PC-3 (cell line): ENCODE data around the gene EFCAB12. TPM values are rescaled to one million over a fixed set of nuclear protein-coding genes. Genes with fewer than 3 reads are reported as not detected.

Source experiments
- ATAC-seq: fragments of 200-7000 bp; cut with Tn5 transposase; 2 replicates; pipeline ENCODE4 v1.9.1; 2020; ENCODE audit warnings: mild to moderate bottlenecking, moderate library complexity
- BruUV-seq: library from RNA; stranded (reverse); fragments of 400-500 nt; replicated peaks from 2 replicates; lab custom pipeline; 2021; lab: Mats Ljungman, UMichigan
- CTCF ChIA-PET: fragments of 300-600 bp; sonication (Branson Sonifier 250); formaldehyde crosslinking; loops from one replicate; lab custom pipeline; 2022; ENCODE audit warnings: antibody characterized with exemption; lab: Charles Lee
- POLR2A ChIA-PET: fragments of 300-600 bp; sonication (Branson Sonifier 250); formaldehyde crosslinking; loops from one replicate; lab custom pipeline; 2022; ENCODE audit warnings: antibody characterized with exemption; ENCODE audit not compliant: unreplicated experiment; lab: Charles Lee
- DNase-seq: peaks from one replicate; pipeline ENCODE4 v3.0.0-alpha.2; 2015
- H2AFZ ChIP-seq: fragments of 300-600 bp; sonication (generic); 2 replicates; pipeline ENCODE4 v1.6.0; 2016; ENCODE audit warnings: antibody characterized with exemption, low read length
- H3F3A ChIP-seq: fragments of 300-600 bp; sonication (generic); one replicate; pipeline ENCODE4 v1.6.0; 2017; ENCODE audit warnings: antibody characterized with exemption, low read length, control low read depth, mild to moderate bottlenecking; ENCODE audit not compliant: unreplicated experiment
- H3K27ac ChIP-seq: fragments of 300-600 bp; sonication (generic); 2 replicates; pipeline ENCODE4 v1.5.1; 2016; ENCODE audit warnings: mild to moderate bottlenecking, low read length
- H3K27me3 ChIP-seq: fragments of 300-600 bp; sonication (generic); 2 replicates; pipeline ENCODE4 v1.6.1; 2016; ENCODE audit warnings: low read length, mixed read lengths
- H3K36me3 ChIP-seq: fragments of 300-600 bp; sonication (generic); 2 replicates; pipeline ENCODE4 v1.6.1; 2016; ENCODE audit warnings: low read depth, mixed run types, low read length, mixed read lengths
- H3K4me1 ChIP-seq: fragments of 300-600 bp; sonication (generic); 2 replicates; pipeline ENCODE4 v1.5.1; 2016; ENCODE audit warnings: low read length; ENCODE audit not compliant: insufficient read depth
- H3K4me2 ChIP-seq: fragments of 300-600 bp; sonication (generic); 2 replicates; pipeline ENCODE4 v1.6.0; 2016; ENCODE audit warnings: low read length
- H3K4me3 ChIP-seq: fragments of 300-600 bp; sonication (generic); 2 replicates; pipeline ENCODE4 v1.5.1; 2016; ENCODE audit warnings: mild to moderate bottlenecking, low read length, mixed read lengths
- H3K79me2 ChIP-seq: fragments of 300-600 bp; sonication (generic); 2 replicates; pipeline ENCODE4 v1.6.1; 2017; ENCODE audit warnings: low read length, mixed read lengths
- H3K9ac ChIP-seq: fragments of 300-600 bp; sonication (generic); 2 replicates; pipeline ENCODE4 v1.6.0; 2016; ENCODE audit warnings: mild to moderate bottlenecking, low read length
- H3K9me2 ChIP-seq: fragments of 300-600 bp; sonication (generic); replicated peaks from 2 replicates; pipeline ENCODE4 v1.6.1; 2016; ENCODE audit warnings: mixed run types, low read length, mixed read lengths
- H3K9me3 ChIP-seq: fragments of 300-600 bp; sonication (generic); 2 replicates; pipeline ENCODE4 v1.6.1; 2016; ENCODE audit warnings: low read length, mixed read lengths
- H4K20me1 ChIP-seq: fragments of 300-600 bp; sonication (generic); 2 replicates; pipeline ENCODE4 v1.6.1; 2016; ENCODE audit warnings: low read length, mixed read lengths
- CTCF ChIP-seq: fragments of 300-600 bp; sonication (generic); conservative IDR thresholded peaks from 2 replicates; pipeline ENCODE4 v1.5.1; 2017; ENCODE audit warnings: antibody characterized with exemption, low read depth, mild to moderate bottlenecking, low read length
- EZH2 ChIP-seq: fragments of 300-600 bp; sonication (generic); IDR thresholded peaks from one replicate; pipeline ENCODE4 v1.6.1; 2017; ENCODE audit warnings: antibody characterized with exemption, mild to moderate bottlenecking, low read length; ENCODE audit not compliant: unreplicated experiment
- EZH2phosphoT487 ChIP-seq: fragments of 300-600 bp; sonication (generic); IDR thresholded peaks from 2 replicates; pipeline ENCODE4 v1.6.1; 2018; ENCODE audit warnings: mild to moderate bottlenecking, antibody characterized with exemption, low read length, borderline replicate concordance
- intact Hi-C: fragments of 100-400 bp; cut with micrococcal nuclease; formaldehyde crosslinking; loops from 2 replicates; pipeline ENCODE4 v1.9.0; 2023
- total RNA-seq: library from RNA; depleted of rRNA; stranded (reverse); fragments of >200 nt; gene quantifications from 2 replicates; pipeline ENCODE4 v1.2.3, GENCODE V29; 2014

EFCAB12 gene
- total RNA-seq, 1 experiment from 2014 or later: 0.04 TPM

DNA sequence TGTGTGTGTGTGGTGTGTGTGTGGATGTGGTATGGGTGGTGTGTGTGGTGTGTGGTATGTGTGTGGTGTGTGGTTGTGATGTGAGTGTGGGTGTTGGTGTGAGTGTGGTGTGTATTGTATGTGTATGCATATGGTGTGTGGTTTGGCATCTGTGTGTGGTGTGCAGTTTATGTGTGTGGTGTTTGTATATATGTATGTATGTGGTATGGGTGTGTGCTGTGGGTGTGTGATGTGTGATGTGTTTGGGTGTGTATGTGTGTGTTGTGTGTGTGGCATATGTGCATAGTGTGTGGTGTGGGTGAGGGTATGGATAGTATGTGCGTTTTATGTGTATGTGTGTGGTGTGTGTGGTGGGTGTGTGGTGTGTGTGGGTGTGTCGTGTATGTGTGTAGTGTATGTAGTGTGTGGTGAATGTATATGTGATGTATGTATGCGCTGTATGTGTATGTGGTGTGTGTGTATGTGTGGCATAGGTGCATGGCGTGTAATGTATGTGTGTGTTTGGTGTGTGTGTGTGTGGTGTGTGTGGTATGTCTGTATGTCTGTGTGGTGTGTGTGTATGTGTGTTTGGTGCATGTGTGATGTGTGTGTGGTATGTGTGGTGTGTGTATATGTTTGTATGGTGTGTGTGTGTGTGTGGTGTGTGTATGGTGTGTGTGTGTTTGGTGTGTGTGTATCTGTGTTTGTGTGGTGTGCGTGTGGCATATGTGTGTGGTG, 58.0 kb downstream of the EFCAB12 start:
- ATAC-seq: no peak
- Histone ChIP-seq H3K27me3 (no peaks in the 10 kb centered on the region), H3K27ac (no peak overlapping the region), H3K9ac (no peak overlapping the region), H3K4me3 (no peak overlapping the region), H3K9me3 (no peaks in the 10 kb centered on the region), H3K36me3 (no peaks in the 10 kb centered on the region), H2AFZ (no peak overlapping the region), H3K4me1 (no peaks in the 10 kb centered on the region), H3K79me2 (no peaks in the 10 kb centered on the region), H3K9me2 (no peaks in the 10 kb centered on the region), H3K4me2 (no peak overlapping the region), H4K20me1 (no peaks in the 10 kb centered on the region), H3F3A (no peaks in the 10 kb centered on the region)
- intact Hi-C loops: no loop called here
- BruUV-seq: no TSS peak
- POLR2A ChIA-PET: no interaction called here
- TF ChIP-seq EZH2phosphoT487: no peak
- TF ChIP-seq CTCF: no peak
- no peak for TF ChIP-seq EZH2
- CTCF ChIA-PET: no interaction called here
- no peak for DNase-seq

DNA sequence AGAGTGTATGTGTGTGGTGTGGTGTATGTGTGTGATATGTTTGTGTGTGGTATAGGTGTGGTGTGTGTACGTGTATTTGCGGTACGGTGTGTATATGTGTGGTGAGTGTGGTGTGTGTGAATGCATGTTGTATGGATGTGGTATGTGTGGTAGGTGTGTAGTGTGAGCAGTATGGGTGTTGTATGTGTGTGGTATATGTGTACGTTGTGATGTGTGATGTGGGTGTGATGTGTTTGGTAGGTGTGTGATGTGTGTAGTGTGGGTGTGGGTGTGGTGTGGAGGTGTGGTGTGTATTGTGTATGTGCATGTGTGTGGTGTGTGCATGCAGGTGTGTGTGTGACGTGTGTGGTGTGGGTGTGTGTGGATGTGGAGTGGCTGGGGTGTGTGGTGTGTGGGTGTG, 58.7 kb downstream of the EFCAB12 start:
- Histone ChIP-seq H3K9ac (no peak overlapping the region), H3K4me1 (no peaks in the 10 kb centered on the region), H2AFZ (no peak overlapping the region), H3K9me2 (no peaks in the 10 kb centered on the region), H3K36me3 (no peaks in the 10 kb centered on the region), H3K27ac (no peak overlapping the region), H3K9me3 (no peaks in the 10 kb centered on the region), H3F3A (no peaks in the 10 kb centered on the region), H4K20me1 (no peaks in the 10 kb centered on the region), H3K4me3 (no peak overlapping the region), H3K4me2 (no peak overlapping the region), H3K27me3 (no peaks in the 10 kb centered on the region), H3K79me2 (no peaks in the 10 kb centered on the region)
- DNase-seq (no peak), ATAC-seq (no peak)
- ChIA-PET POLR2A (no interaction called here), CTCF (no interaction called here)
- no peak for TF ChIP-seq CTCF
- TF ChIP-seq EZH2: no peak
- TF ChIP-seq EZH2phosphoT487: no peak
- BruUV-seq: no TSS peak
- intact Hi-C loops: no loop called here

DNA sequence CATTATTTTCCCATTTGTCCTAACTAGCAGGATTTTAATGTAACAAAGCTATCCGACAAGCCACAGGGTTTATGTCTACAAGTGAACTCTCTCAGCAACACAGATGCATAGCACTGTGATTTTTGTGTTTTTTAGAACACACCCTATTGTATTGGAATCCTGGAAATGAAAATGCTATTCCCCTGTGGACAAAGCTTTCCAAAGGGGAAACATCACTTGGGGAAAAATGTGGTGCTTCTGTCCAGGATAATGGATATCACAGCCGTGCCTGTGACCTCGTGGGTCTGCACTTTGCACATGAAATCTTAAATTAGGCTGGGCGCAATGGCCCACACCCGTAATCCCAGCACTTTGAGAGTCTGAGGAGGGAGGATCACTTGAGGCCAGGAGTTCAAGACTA, 60.6 kb downstream of the EFCAB12 start:
- H3K4me3 ChIP-seq: no peak overlapping the region
- intact Hi-C loops: no loop called here
- no peak overlapping the region for H3K4me2 ChIP-seq
- POLR2A ChIA-PET: no interaction called here
- BruUV-seq: no TSS peak
- no peaks in the 10 kb centered on the region for H3K27me3 ChIP-seq
- H3K27ac ChIP-seq: no peak overlapping the region
- H3K9ac ChIP-seq: no peak overlapping the region
- no peaks in the 10 kb centered on the region for H3K79me2 ChIP-seq
- CTCF ChIA-PET: no interaction called here
- ATAC-seq (no peak), DNase-seq (no peak)
- no peaks in the 10 kb centered on the region for H3K9me3 ChIP-seq
- H4K20me1 ChIP-seq: no peaks in the 10 kb centered on the region
- no peak overlapping the region for H2AFZ ChIP-seq
- no peaks in the 10 kb centered on the region for H3K9me2 ChIP-seq
- no peaks in the 10 kb centered on the region for H3K4me1 ChIP-seq
- no peak for TF ChIP-seq EZH2phosphoT487
- TF ChIP-seq EZH2: no peak
- no peak for TF ChIP-seq CTCF
- no peaks in the 10 kb centered on the region for H3F3A ChIP-seq
- no peaks in the 10 kb centered on the region for H3K36me3 ChIP-seq
